Neural progenitor cell (in vitro differentiated cells): ENCODE measurements around the gene MYO15B. TPM values are rescaled to one million over a fixed set of nuclear protein-coding genes. Genes with fewer than 3 reads are reported as not detected.

Experiments used
- DNase-seq: peaks from one replicate; pipeline ENCODE4 v3.0.0-alpha.2; 2016; ENCODE audit warnings: low spot score
- H2AFZ ChIP-seq: fragments of 200-600 bp; sonication (generic); replicated peaks from 2 replicates; pipeline ENCODE4 v1.6.1; 2016; ENCODE audit warnings: antibody characterized with exemption
- H3F3A ChIP-seq: fragments of 200-600 bp; sonication (generic); 2 replicates; pipeline ENCODE4 v1.6.1; 2016; ENCODE audit warnings: antibody characterized with exemption, low read depth
- H3K27ac ChIP-seq: fragments of 200-600 bp; sonication (generic); 2 replicates; pipeline ENCODE4 v1.5.1; 2016; ENCODE audit warnings: mild to moderate bottlenecking
- H3K27me3 ChIP-seq: fragments of 200-600 bp; sonication (generic); 2 replicates; pipeline ENCODE4 v1.6.1; 2016; ENCODE audit warnings: mild to moderate bottlenecking, moderate library complexity
- H3K36me3 ChIP-seq: fragments of 200-600 bp; sonication (generic); 2 replicates; pipeline ENCODE4 v1.5.1; 2016
- H3K4me1 ChIP-seq: fragments of 200-600 bp; sonication (generic); 2 replicates; pipeline ENCODE4 v1.6.1; 2016; ENCODE audit warnings: mixed run types
- H3K4me2 ChIP-seq: fragments of 200-600 bp; sonication (generic); 2 replicates; pipeline ENCODE4 v1.6.1; 2016
- H3K4me3 ChIP-seq: fragments of 200-600 bp; sonication (generic); 2 replicates; pipeline ENCODE4 v1.5.1; 2016
- H3K79me2 ChIP-seq: fragments of 200-600 bp; sonication (generic); 2 replicates; pipeline ENCODE4 v1.6.1; 2016; ENCODE audit warnings: low read depth
- H3K9ac ChIP-seq: fragments of 200-600 bp; sonication (generic); 2 replicates; pipeline ENCODE4 v1.6.1; 2016
- H3K9me3 ChIP-seq: fragments of 200-600 bp; sonication (generic); 2 replicates; pipeline ENCODE4 v1.5.1; 2016; ENCODE audit warnings: low read depth
- H4K20me1 ChIP-seq: fragments of 200-600 bp; sonication (generic); 2 replicates; pipeline ENCODE4 v1.6.1; 2016; ENCODE audit warnings: low read depth
- H3K27ac Mint-ChIP-seq: 3 replicates; pipeline ENCODE4 v1.8.0; 2021; ENCODE audit warnings: mixed read lengths
- H3K27me3 Mint-ChIP-seq: 2 replicates; pipeline ENCODE4 v1.8.0; 2022; ENCODE audit warnings: low read depth, mild to moderate bottlenecking, inconsistent platforms, moderate library complexity, mixed read lengths; ENCODE audit not compliant: insufficient read depth
- H3K36me3 Mint-ChIP-seq: 3 replicates; pipeline ENCODE4 v1.8.0; 2021; ENCODE audit warnings: mixed read lengths
- H3K4me1 Mint-ChIP-seq: 3 replicates; pipeline ENCODE4 v1.8.0; 2021; ENCODE audit warnings: mixed read lengths
- H3K4me3 Mint-ChIP-seq: 3 replicates; pipeline ENCODE4 v1.8.0; 2021; ENCODE audit warnings: mild to moderate bottlenecking, moderate library complexity, mixed read lengths
- H3K9me3 Mint-ChIP-seq: 3 replicates; pipeline ENCODE4 v1.8.0; 2020; ENCODE audit warnings: mixed read lengths
- CTCF ChIP-seq: fragments of 200-600 bp; sonication (generic); IDR thresholded peaks from 2 replicates; pipeline ENCODE4 v1.5.1; 2017; ENCODE audit warnings: antibody characterized with exemption, mild to moderate bottlenecking
- EZH2 ChIP-seq: fragments of 200-600 bp; sonication (generic); IDR thresholded peaks from 2 replicates; pipeline ENCODE4 v1.6.1; 2017; ENCODE audit warnings: antibody characterized with exemption, mild to moderate bottlenecking, moderate library complexity
- EZH2phosphoT487 ChIP-seq: fragments of 200-600 bp; sonication (generic); IDR thresholded peaks from 2 replicates; pipeline ENCODE4 v1.6.1; 2017; ENCODE audit warnings: antibody characterized with exemption
- total RNA-seq: library from RNA; depleted of rRNA; stranded (reverse); fragments of >200 nt; gene quantifications from 2 replicates; pipeline ENCODE4 v1.2.3, GENCODE V29; 2015; ENCODE audit warnings: low replicate concordance

MYO15B gene
- total RNA-seq, 1 donor from 2014 or later, result 10.2 TPM

- H3K9me3 Mint-ChIP-seq, result no peaks in the 10 kb centered on the region
- Histone ChIP-seq H3F3A (no peaks in the 10 kb centered on the region), H3K79me2 (no peaks in the 10 kb centered on the region), H3K27me3 (no peaks in the 10 kb centered on the region), H3K4me3 (no peak overlapping the region), H3K9ac (no peak overlapping the region), H4K20me1 (no peaks in the 10 kb centered on the region), H3K27ac (no peak overlapping the region), H3K4me1 (no peaks in the 10 kb centered on the region), H3K36me3 (no peaks in the 10 kb centered on the region), H2AFZ (no peak overlapping the region), H3K4me2 (no peak overlapping the region), H3K9me3 (no peaks in the 10 kb centered on the region)
- H3K27ac Mint-ChIP-seq, result peak overlapping the region; percentile 67
- DNase-seq, result no peak
- H3K4me1 Mint-ChIP-seq, result peaks cover 16% of the 10 kb centered on the region
- no peaks in the 10 kb centered on the region for H3K27me3 Mint-ChIP-seq
- no peak overlapping the region for H3K4me3 Mint-ChIP-seq
- no peak for TF ChIP-seq CTCF
- no peak for TF ChIP-seq EZH2phosphoT487
- no peak for TF ChIP-seq EZH2
- no peaks in the 10 kb centered on the region for H3K36me3 Mint-ChIP-seq
These were observed 21.2 kb upstream of the MYO15B start for GRCh38 chr17:75566416-75566815.

GRCh38 chr17:75566834-75567233 is 20.8 kb upstream of the MYO15B start:
- Histone ChIP-seq H3K4me2 (no peak overlapping the region), H3K27me3 (no peaks in the 10 kb centered on the region), H3K4me1 (no peaks in the 10 kb centered on the region), H4K20me1 (no peaks in the 10 kb centered on the region), H3K9me3 (no peaks in the 10 kb centered on the region), H2AFZ (no peak overlapping the region), H3K79me2 (no peaks in the 10 kb centered on the region), H3F3A (no peaks in the 10 kb centered on the region), H3K27ac (no peak overlapping the region), H3K4me3 (no peak overlapping the region), H3K9ac (no peak overlapping the region), H3K36me3 (no peaks in the 10 kb centered on the region)
- Mint-ChIP-seq H3K27me3 (no peaks in the 10 kb centered on the region), H3K4me1 (peaks cover 16% of the 10 kb centered on the region), H3K9me3 (no peaks in the 10 kb centered on the region), H3K4me3 (no peak overlapping the region), H3K27ac (peak overlapping the region; percentile 53), H3K36me3 (no peaks in the 10 kb centered on the region)
- no peak for TF ChIP-seq EZH2phosphoT487
- TF ChIP-seq EZH2, result no peak
- TF ChIP-seq CTCF, result no peak
- no peak for DNase-seq

- TF ChIP-seq EZH2 (no peak), CTCF (no peak), EZH2phosphoT487 (no peak)
- no peaks in the 10 kb centered on the region for H3K27me3 ChIP-seq
- H3K36me3 Mint-ChIP-seq, result no peaks in the 10 kb centered on the region
- no peak overlapping the region for H2AFZ ChIP-seq
- H3K9me3 Mint-ChIP-seq, result no peaks in the 10 kb centered on the region
- H3K79me2 ChIP-seq, result no peaks in the 10 kb centered on the region
- peaks cover 16% of the 10 kb centered on the region for H3K4me1 Mint-ChIP-seq
- H3K4me3 ChIP-seq, result no peak overlapping the region
- H3K4me2 ChIP-seq, result no peak overlapping the region
- H3K27me3 Mint-ChIP-seq, result no peaks in the 10 kb centered on the region
- H3F3A ChIP-seq, result no peaks in the 10 kb centered on the region
- no peaks in the 10 kb centered on the region for H3K9me3 ChIP-seq
- H3K4me3 Mint-ChIP-seq, result no peak overlapping the region
- no peaks in the 10 kb centered on the region for H4K20me1 ChIP-seq
- H3K36me3 ChIP-seq, result no peaks in the 10 kb centered on the region
- H3K27ac Mint-ChIP-seq, result no peak overlapping the region
- H3K9ac ChIP-seq, result no peak overlapping the region
- no peaks in the 10 kb centered on the region for H3K4me1 ChIP-seq
- no peak for DNase-seq
- H3K27ac ChIP-seq, result no peak overlapping the region
These were observed 19.0 kb upstream of the MYO15B start for GRCh38 chr17:75568412-75569255.
